Spinal cord (tissue), 10 donors: ENCODE data around the gene RAB4B. TPM values are rescaled to one million over a fixed set of nuclear protein-coding genes. Genes with fewer than 3 reads are reported as not detected.
A peak's percentile ranks its signal among the peaks of the same experiment; 100 is the strongest.

Experiments
- DNase-seq, 6 donors: peaks; one replicate each; pipeline versions ENCODE4 v3.0.0 to v3.0.0-alpha.2; 2013 to 2015; ENCODE audit warnings: low spot score in 6 of 6, low read depth in 4 of 6
- H3K27ac ChIP-seq: one replicate; pipeline ENCODE4 v1.5.1; 2013; ENCODE audit warnings: low read depth, low read length, control low read depth
- H3K27me3 ChIP-seq: one replicate; pipeline ENCODE4 v1.6.1; 2013; ENCODE audit warnings: low read length; ENCODE audit not compliant: control insufficient read depth, insufficient read depth
- H3K36me3 ChIP-seq: one replicate; pipeline ENCODE4 v1.6.1; 2013; ENCODE audit warnings: low read length; ENCODE audit not compliant: control insufficient read depth, insufficient read depth
- H3K4me1 ChIP-seq: one replicate; pipeline ENCODE4 v1.6.1; 2013; ENCODE audit warnings: low read length; ENCODE audit not compliant: control insufficient read depth, insufficient read depth
- H3K4me3 ChIP-seq: one replicate; pipeline ENCODE4 v1.5.1; 2013; ENCODE audit warnings: low read depth, low read length, control low read depth
- H3K9me3 ChIP-seq: one replicate; pipeline ENCODE4 v1.6.1; 2013; ENCODE audit warnings: low read length; ENCODE audit not compliant: control insufficient read depth, insufficient read depth
- WGBS: methylation state at CpG from one replicate; pipeline ENCODE4 v1.1.5; 2013; ENCODE audit warnings: missing lambda C conversion rate; ENCODE audit not compliant: insufficient coverage; 5-methylcytosine and 5-hydroxymethylcytosine counted together
- polyA plus RNA-seq, 2 donors: library from polyadenylated mRNA; unstranded; fragments of 120-200 nt; gene quantifications; one replicate each; pipeline ENCODE4 v1.2.1, GENCODE V29; 2013; ENCODE audit not compliant: insufficient read length in 2 of 2
- total RNA-seq, 2 donors: library from RNA; depleted of rRNA in 1 of 2; stranded (reverse); fragments of 120-200 nt in 1 of 2; fragments of >200 nt in 1 of 2; gene quantifications; one replicate each; pipeline versions ENCODE4 v1.2.3 to v1.2.4, GENCODE V29; 2013 to 2014
- donor health status: healthy.

The RAB4B gene
- total and polyA plus RNA-seq, 4 donors, result 13.1 to 50.8 (median 35.2) TPM

DNA sequence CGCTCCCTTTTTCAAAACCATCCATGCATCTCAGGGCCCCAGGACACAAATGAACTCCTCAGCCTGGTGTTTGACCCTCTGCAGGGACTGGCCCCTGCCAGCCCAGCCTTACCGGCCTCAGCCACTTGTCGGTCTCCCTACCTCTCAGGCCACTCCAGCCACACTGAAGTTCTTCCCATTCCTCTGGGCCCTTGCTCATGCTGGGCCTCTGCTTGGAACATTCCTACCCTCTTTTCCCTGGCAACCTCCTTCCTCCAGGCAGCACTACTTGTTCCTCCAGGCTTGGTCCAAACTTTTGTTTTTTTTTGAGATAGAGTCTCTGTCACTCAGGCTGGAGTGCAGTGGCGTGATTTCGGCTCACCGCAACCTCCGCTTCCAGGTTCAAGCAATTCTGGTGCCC, 13.3 kb downstream of the RAB4B start:
- H3K4me1 ChIP-seq, result peaks cover 9% of the 10 kb centered on the region
- no peaks in the 10 kb centered on the region for H3K27me3 ChIP-seq
- no peak overlapping the region for H3K27ac ChIP-seq
- no peaks in the 10 kb centered on the region for H3K9me3 ChIP-seq
- no peak for DNase-seq
- 47% methylated on average over 7 of the region's 7 CpGs for WGBS
- H3K4me3 ChIP-seq, result no peak overlapping the region
- peaks cover 52% of the 10 kb centered on the region for H3K36me3 ChIP-seq

DNA sequence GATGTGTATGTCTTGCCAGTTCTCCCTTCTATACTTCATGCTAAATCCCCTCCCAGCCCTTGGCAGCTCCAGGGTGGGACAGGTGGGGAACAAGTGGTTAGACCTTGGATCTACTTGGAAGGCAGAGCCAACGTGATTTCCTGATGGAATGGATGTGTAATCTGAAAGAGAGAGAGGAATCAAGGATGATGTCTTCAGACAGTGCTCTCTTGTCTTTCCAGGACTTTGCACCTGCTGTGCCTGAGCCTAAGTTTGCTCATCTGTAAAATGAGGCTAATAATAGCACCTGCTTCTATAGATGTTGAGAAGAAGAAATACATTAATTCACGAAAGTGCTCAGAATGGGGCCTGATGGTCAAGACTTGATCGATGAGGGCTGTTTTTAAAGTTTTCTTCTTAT, 13.9 kb downstream of the RAB4B start:
- DNase-seq, result no peak
- Histone ChIP-seq H3K36me3 (peaks cover 51% of the 10 kb centered on the region), H3K27ac (no peak overlapping the region), H3K9me3 (no peaks in the 10 kb centered on the region), H3K27me3 (no peaks in the 10 kb centered on the region), H3K4me3 (no peak overlapping the region), H3K4me1 (peaks cover 9% of the 10 kb centered on the region)
- WGBS, result 79% methylated on average over 2 of the region's 3 CpGs

DNA sequence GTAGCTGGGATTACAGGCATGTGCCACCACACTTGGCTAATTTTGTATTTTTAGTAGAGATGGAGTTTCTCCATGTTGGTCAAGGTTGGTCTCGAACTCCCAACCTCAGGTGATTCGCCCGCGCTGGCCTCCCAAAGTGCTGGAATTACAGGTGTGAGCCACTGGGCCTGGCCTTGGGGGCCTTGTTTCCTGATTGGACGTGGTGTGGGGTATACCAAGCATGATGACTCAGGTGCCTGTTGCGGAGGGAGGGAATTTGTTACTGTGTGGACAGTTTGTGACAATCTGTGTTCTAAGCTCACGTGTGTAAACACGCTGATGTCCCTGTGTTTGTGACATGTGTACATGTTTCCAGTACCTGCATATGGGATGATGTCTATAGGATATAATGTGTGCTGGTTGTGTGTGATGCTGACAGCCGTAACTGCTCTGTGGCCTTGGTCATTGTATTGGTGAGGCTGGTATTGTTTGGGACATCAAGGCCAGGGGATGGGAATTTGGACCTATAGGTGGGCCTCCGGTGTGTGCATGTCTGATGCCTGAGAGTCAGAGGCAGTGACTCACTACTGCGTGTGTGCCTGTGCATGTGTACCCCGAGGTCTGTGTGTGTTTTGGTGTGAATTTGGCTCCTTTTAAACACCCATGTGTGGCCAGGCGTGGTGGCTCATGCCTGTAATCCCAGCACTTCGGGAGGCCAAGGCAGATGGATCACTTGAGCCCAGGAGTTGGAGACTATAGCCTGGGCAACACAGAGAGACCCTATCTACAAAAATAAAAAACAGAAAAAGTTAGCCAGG, 19.3 kb downstream of the RAB4B start:
- Histone ChIP-seq H3K27me3 (no peaks in the 10 kb centered on the region), H3K4me3 (no peak overlapping the region), H3K4me1 (peaks cover 36% of the 10 kb centered on the region), H3K9me3 (no peaks in the 10 kb centered on the region), H3K27ac (peak overlapping the region; percentile 94), H3K36me3 (peaks cover 43% of the 10 kb centered on the region)
- no peak for DNase-seq
- 97% methylated on average over 14 of the region's 14 CpGs for WGBS

DNA sequence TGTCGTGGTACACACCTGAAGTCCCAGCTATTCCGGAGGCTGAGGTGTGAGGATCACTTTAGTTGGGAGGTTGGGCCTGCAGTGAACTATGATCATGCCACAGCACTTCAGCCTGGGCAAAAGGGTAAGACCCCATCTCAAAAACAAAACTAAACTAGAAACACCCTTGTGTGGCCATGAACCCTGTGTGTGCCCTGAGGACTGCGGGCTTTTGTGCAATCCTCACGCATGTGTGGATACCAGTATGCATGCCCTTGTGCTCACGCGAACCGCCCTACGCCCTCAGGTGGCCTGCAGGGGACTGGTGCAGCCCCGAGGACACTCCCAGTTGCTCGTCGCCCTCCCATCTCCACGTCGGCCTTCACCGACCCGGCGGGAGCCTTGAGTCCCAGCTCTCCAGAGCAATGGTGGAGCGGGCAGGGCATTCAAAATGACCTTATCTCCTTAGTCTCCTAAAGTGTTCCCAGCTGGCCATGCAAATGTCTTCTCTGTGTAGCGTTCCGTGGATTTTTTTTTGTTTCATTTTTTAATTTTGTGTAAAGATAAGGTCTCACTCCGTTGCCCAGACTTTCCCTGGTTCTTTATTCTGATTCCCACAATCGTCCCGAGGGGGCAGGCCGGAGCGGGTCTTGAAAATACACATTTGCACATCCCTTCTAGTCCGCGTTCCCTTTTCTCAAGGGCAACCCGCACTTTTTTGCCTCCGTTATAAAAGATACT, 20.1 kb downstream of the RAB4B start:
- H3K27ac ChIP-seq, result peak overlapping the region; percentile 94
- H3K4me3 ChIP-seq, result peak overlapping the region; percentile 78
- H3K36me3 ChIP-seq, result peaks cover 46% of the 10 kb centered on the region
- H3K27me3 ChIP-seq, result no peaks in the 10 kb centered on the region
- DNase-seq, result peak in 1 of 6 donors; percentile 60
- H3K9me3 ChIP-seq, result no peaks in the 10 kb centered on the region
- 5% methylated on average over 22 of the region's 28 CpGs for WGBS
- H3K4me1 ChIP-seq, result peaks cover 44% of the 10 kb centered on the region

- WGBS, result under 1% methylated on average over 87 of the region's 110 CpGs
- DNase-seq, result peak; percentile 94 to 100 (median 100)
- no peaks in the 10 kb centered on the region for H3K27me3 ChIP-seq
These were observed 20.9 kb downstream of the RAB4B start, which contains the start of gene EGLN2 for GRCh38 chr19:40798683-40799557. EGLN2 (plus strand) TSS chr19:40799191; CDS start chr19:40800573, 1,382 bp downstream.

DNA sequence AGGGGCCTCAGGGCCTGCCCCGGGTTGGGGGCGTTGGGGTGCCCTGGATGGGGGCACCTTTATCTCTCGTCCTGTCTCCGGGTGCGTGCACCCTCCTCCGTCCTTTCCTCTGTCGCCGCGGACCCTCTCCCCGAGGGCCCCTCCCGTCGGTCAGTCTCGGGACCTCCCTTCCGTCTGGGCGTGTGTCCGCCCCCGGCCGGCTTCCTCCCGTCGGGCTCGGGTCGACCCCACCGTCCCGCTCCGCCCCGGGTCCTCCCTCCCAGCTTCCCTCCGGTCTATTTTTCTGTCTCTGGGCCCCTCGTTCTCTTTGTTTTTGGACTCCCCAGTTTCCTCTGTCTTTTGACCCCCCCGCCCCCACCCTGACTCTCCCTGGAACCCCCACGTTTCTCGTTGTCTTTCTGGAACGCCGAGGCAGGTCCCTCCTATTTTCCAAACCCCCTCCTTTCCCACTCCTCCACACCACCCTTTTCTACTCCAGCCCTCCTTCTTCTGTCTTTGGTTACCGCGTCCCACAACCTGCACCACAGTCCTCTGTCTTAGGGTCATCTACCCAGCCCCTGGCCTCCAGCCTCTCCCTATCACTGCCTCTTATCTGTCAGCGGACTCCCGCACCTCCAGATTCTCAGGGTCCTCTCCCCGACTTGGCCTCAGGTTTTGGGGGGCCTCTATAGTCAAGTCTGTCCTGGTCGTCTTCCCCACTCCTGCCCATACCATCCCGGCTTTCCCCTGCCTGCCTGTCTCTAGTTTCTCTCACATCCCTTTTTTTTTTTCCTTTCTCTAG, 21.7 kb downstream of the RAB4B start:
- Histone ChIP-seq H3K4me3 (peak overlapping the region; percentile 89), H3K4me1 (peaks cover 60% of the 10 kb centered on the region), H3K27ac (peak overlapping the region; percentile 83), H3K27me3 (no peaks in the 10 kb centered on the region), H3K9me3 (no peaks in the 10 kb centered on the region), H3K36me3 (peaks cover 55% of the 10 kb centered on the region)
- DNase-seq, result peak in 1 of 6 donors; percentile 62
- WGBS, result 2% methylated on average over 39 of the region's 40 CpGs

More at GRCh38 chr19:40798683-40799557, 20.9 kb downstream of the RAB4B start, which contains the start of gene EGLN2:
- Histone ChIP-seq H3K9me3 (no peaks in the 10 kb centered on the region), H3K36me3 (peaks cover 48% of the 10 kb centered on the region), H3K27ac (peak within 1 kb of the TSS; percentile 94), H3K4me1 (peaks cover 52% of the 10 kb centered on the region), H3K4me3 (peak within 1 kb of the TSS; percentile 89)

- Histone ChIP-seq H3K9me3 (no peaks in the 10 kb centered on the region), H3K4me1 (peaks cover 67% of the 10 kb centered on the region), H3K4me3 (peak overlapping the region; percentile 89), H3K36me3 (peaks cover 63% of the 10 kb centered on the region), H3K27ac (peak overlapping the region; percentile 83), H3K27me3 (no peaks in the 10 kb centered on the region)
- WGBS, result 83% methylated on average over 22 of the region's 27 CpGs
- DNase-seq, result no peak
These were observed 22.4 kb downstream of the RAB4B start for GRCh38 chr19:40800339-40800996.

DNA sequence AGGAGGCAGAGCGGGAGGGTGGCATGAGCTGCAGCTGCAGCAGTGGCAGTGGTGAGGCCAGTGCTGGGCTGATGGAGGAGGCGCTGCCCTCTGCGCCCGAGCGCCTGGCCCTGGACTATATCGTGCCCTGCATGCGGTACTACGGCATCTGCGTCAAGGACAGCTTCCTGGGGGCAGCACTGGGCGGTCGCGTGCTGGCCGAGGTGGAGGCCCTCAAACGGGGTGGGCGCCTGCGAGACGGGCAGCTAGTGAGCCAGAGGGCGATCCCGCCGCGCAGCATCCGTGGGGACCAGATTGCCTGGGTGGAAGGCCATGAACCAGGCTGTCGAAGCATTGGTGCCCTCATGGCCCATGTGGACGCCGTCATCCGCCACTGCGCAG, 22.9 kb downstream of the RAB4B start:
- peaks cover 62% of the 10 kb centered on the region for H3K36me3 ChIP-seq
- WGBS, result 84% methylated on average over 26 of the region's 27 CpGs

More for the DNA sequence above, 22.9 kb downstream of the RAB4B start:
- no peaks in the 10 kb centered on the region for H3K27me3 ChIP-seq
- peaks cover 72% of the 10 kb centered on the region for H3K4me1 ChIP-seq
- H3K9me3 ChIP-seq, result no peaks in the 10 kb centered on the region
- no peak for DNase-seq
- H3K4me3 ChIP-seq, result no peak overlapping the region
- no peak overlapping the region for H3K27ac ChIP-seq
